Measurements from ENCODE around the gene TBC1D2.

TBC1D2 gene

GRCh38 chr9:98256756-98257155, 1.3 kb upstream of the TBC1D2 start:
- Mint-ChIP-seq H3K9me3 (no peaks in the 10 kb centered on the region), H3K4me1 (peaks cover 25% of the 10 kb centered on the region), H3K27ac (peak overlapping the region; percentile 95 to 96), H3K4me3 (peak overlapping the region; percentile 91 to 93), H3K27me3 (no peaks in the 10 kb centered on the region)
- no peak for DNase-seq
- ATAC-seq, result no peak

GRCh38 chr9:98255061-98255577, 330 bp downstream of the TBC1D2 start:
- peak overlapping the region in 1 of 2 donors; percentile 95 for H3K27ac Mint-ChIP-seq
- ATAC-seq (peak; percentile 47), DNase-seq (no peak)
- peak overlapping the region; percentile 91 to 93 for H3K4me3 Mint-ChIP-seq
- H3K4me1 Mint-ChIP-seq, result peaks cover 25% of the 10 kb centered on the region
- H3K27me3 Mint-ChIP-seq, result no peaks in the 10 kb centered on the region
- no peaks in the 10 kb centered on the region for H3K9me3 Mint-ChIP-seq

- no peak for DNase-seq
- ATAC-seq, result no peak
Measured at GRCh38 chr9:98254228-98255060, 1.0 kb downstream of the TBC1D2 start.

GRCh38 chr9:98253565-98253964, 1.9 kb downstream of the TBC1D2 start:
- Mint-ChIP-seq H3K9me3 (no peaks in the 10 kb centered on the region), H3K4me3 (no peak overlapping the region), H3K27ac (peak overlapping the region in 1 of 2 donors; percentile 49), H3K27me3 (no peaks in the 10 kb centered on the region), H3K4me1 (peaks cover 32% of the 10 kb centered on the region)
- DNase-seq, result no peak
- no peak for ATAC-seq

More at GRCh38 chr9:98254228-98255060, 1.0 kb downstream of the TBC1D2 start:
- H3K4me1 Mint-ChIP-seq, result peaks cover 25% of the 10 kb centered on the region
- H3K27ac Mint-ChIP-seq, result peak overlapping the region in 1 of 2 donors; percentile 91
- peak overlapping the region; percentile 91 to 93 for H3K4me3 Mint-ChIP-seq
- H3K27me3 Mint-ChIP-seq, result no peaks in the 10 kb centered on the region
- H3K9me3 Mint-ChIP-seq, result no peaks in the 10 kb centered on the region

- ATAC-seq (no peak), DNase-seq (no peak)
- H3K4me3 Mint-ChIP-seq, result no peak overlapping the region
- H3K27me3 Mint-ChIP-seq, result no peaks in the 10 kb centered on the region
- H3K4me1 Mint-ChIP-seq, result peaks cover 29% of the 10 kb centered on the region
- no peaks in the 10 kb centered on the region for H3K9me3 Mint-ChIP-seq
- H3K27ac Mint-ChIP-seq, result no peak overlapping the region
Measured at GRCh38 chr9:98251551-98251950, 3.9 kb downstream of the TBC1D2 start.

- ATAC-seq, result no peak
- Mint-ChIP-seq H3K27me3 (no peaks in the 10 kb centered on the region), H3K4me1 (peaks cover 25% of the 10 kb centered on the region), H3K4me3 (no peak overlapping the region), H3K9me3 (no peaks in the 10 kb centered on the region), H3K27ac (no peak overlapping the region)
- no peak for DNase-seq
Measured at GRCh38 chr9:98249771-98250170, 5.7 kb downstream of the TBC1D2 start.

GRCh38 chr9:98248737-98249474, 6.5 kb downstream of the TBC1D2 start:
- Mint-ChIP-seq H3K27ac (no peak overlapping the region), H3K9me3 (no peaks in the 10 kb centered on the region)
- ATAC-seq, result no peak

GRCh38 chr9:98247831-98248657, 7.4 kb downstream of the TBC1D2 start:
- H3K4me3 Mint-ChIP-seq, result no peak overlapping the region
- DNase-seq, result no peak
- no peaks in the 10 kb centered on the region for H3K27me3 Mint-ChIP-seq
- ATAC-seq, result no peak
- no peaks in the 10 kb centered on the region for H3K9me3 Mint-ChIP-seq
- no peak overlapping the region for H3K27ac Mint-ChIP-seq
- H3K4me1 Mint-ChIP-seq, result peaks cover 8% of the 10 kb centered on the region

More at GRCh38 chr9:98248737-98249474, 6.5 kb downstream of the TBC1D2 start:
- DNase-seq, result no peak
- peaks cover 16% of the 10 kb centered on the region for H3K4me1 Mint-ChIP-seq
- H3K4me3 Mint-ChIP-seq, result no peak overlapping the region
- H3K27me3 Mint-ChIP-seq, result no peaks in the 10 kb centered on the region

- Mint-ChIP-seq H3K27ac (no peak overlapping the region), H3K4me1 (no peaks in the 10 kb centered on the region), H3K27me3 (no peaks in the 10 kb centered on the region), H3K4me3 (no peak overlapping the region), H3K9me3 (no peaks in the 10 kb centered on the region)
- DNase-seq (no peak), ATAC-seq (no peak)
Measured at GRCh38 chr9:98242426-98242825, 13.0 kb downstream of the TBC1D2 start.

GRCh38 chr9:98241357-98242300, 13.8 kb downstream of the TBC1D2 start:
- no peaks in the 10 kb centered on the region for H3K27me3 Mint-ChIP-seq
- no peak overlapping the region for H3K27ac Mint-ChIP-seq
- ATAC-seq (no peak), DNase-seq (no peak)
- H3K4me1 Mint-ChIP-seq, result no peaks in the 10 kb centered on the region
- H3K4me3 Mint-ChIP-seq, result no peak overlapping the region
- no peaks in the 10 kb centered on the region for H3K9me3 Mint-ChIP-seq

GRCh38 chr9:98240475-98240874, 15.0 kb downstream of the TBC1D2 start:
- no peak overlapping the region for H3K4me3 Mint-ChIP-seq
- no peaks in the 10 kb centered on the region for H3K4me1 Mint-ChIP-seq
- no peaks in the 10 kb centered on the region for H3K27me3 Mint-ChIP-seq
- no peaks in the 10 kb centered on the region for H3K9me3 Mint-ChIP-seq
- ATAC-seq, result no peak
- no peak for DNase-seq
- H3K27ac Mint-ChIP-seq, result no peak overlapping the region

GRCh38 chr9:98236901-98237487, 18.5 kb downstream of the TBC1D2 start:
- ATAC-seq (no peak), DNase-seq (no peak)
- Mint-ChIP-seq H3K4me1 (no peaks in the 10 kb centered on the region), H3K9me3 (no peaks in the 10 kb centered on the region), H3K4me3 (no peak overlapping the region), H3K27me3 (no peaks in the 10 kb centered on the region), H3K27ac (no peak overlapping the region)

GRCh38 chr9:98235126-98235525, 20.3 kb downstream of the TBC1D2 start:
- H3K4me3 Mint-ChIP-seq, result no peak overlapping the region
- no peaks in the 10 kb centered on the region for H3K4me1 Mint-ChIP-seq
- DNase-seq, result no peak
- no peak for ATAC-seq
- H3K27ac Mint-ChIP-seq, result no peak overlapping the region
- H3K27me3 Mint-ChIP-seq, result no peaks in the 10 kb centered on the region
- H3K9me3 Mint-ChIP-seq, result no peaks in the 10 kb centered on the region

GRCh38 chr9:98234245-98234825, 21.1 kb downstream of the TBC1D2 start:
- ATAC-seq, result no peak
- Mint-ChIP-seq H3K27me3 (no peaks in the 10 kb centered on the region), H3K4me1 (no peaks in the 10 kb centered on the region)

More at GRCh38 chr9:98234245-98234825, 21.1 kb downstream of the TBC1D2 start:
- peak overlapping the region in 1 of 2 donors; percentile 27 for H3K27ac Mint-ChIP-seq
- H3K4me3 Mint-ChIP-seq, result no peak overlapping the region
- H3K9me3 Mint-ChIP-seq, result no peaks in the 10 kb centered on the region
- no peak for DNase-seq

Data from stimulated activated naive CD8-positive, alpha-beta T cell treated with anti-CD3 and anti-CD28 coated beads, Interleukin-15, amount 100 ng/mL, for 72 hours (primary cell).